Keratinocyte (primary cell): ENCODE measurements around the gene KCNC1. TPM values are rescaled to one million over a fixed set of nuclear protein-coding genes. Genes with fewer than 3 reads are reported as not detected.

ENCODE experiments used
- DNase-seq: peaks from one replicate; pipeline ENCODE4 v3.0.0-alpha.2; 2011; ENCODE audit warnings: low read depth, missing footprints, low spot score
- FAIRE-seq: peaks from 2 replicates; lab custom pipeline; 2011; peaks lifted over from hg19 to GRCh38; lab: Jason Lieb, UNC
- H2AFZ ChIP-seq: 2 replicates; pipeline ENCODE4 v1.6.0; 2012; ENCODE audit warnings: low read length, control low read depth, inconsistent platforms; ENCODE audit not compliant: control insufficient read depth
- H3K27ac ChIP-seq: 2 replicates; pipeline ENCODE4 v1.5.1; 2011; ENCODE audit warnings: low read length; ENCODE audit not compliant: control insufficient read depth, insufficient read depth
- H3K27me3 ChIP-seq: 3 replicates; pipeline ENCODE4 v1.6.0; 2011; ENCODE audit warnings: low read length; ENCODE audit not compliant: control insufficient read depth, insufficient read depth; ENCODE audit errors: extremely low read depth
- H3K36me3 ChIP-seq, 2 experiments: 2 replicates in 1 of 2; 3 replicates in 1 of 2; pipeline ENCODE4 v1.5.1; 2011; ENCODE audit warnings: low read length in 2 of 2, mild to moderate bottlenecking in 1 of 2; ENCODE audit not compliant: control insufficient read depth in 2 of 2, insufficient read depth in 2 of 2; ENCODE audit errors: extremely low read depth in 1 of 2
- H3K4me1 ChIP-seq: 3 replicates; pipeline ENCODE4 v1.5.1; 2011; ENCODE audit warnings: low read length; ENCODE audit not compliant: control insufficient read depth, insufficient read depth; ENCODE audit errors: extremely low read depth
- H3K4me2 ChIP-seq: 3 replicates; pipeline ENCODE4 v1.6.0; 2011; ENCODE audit warnings: low read depth, low read length; ENCODE audit not compliant: control insufficient read depth, insufficient read depth; ENCODE audit errors: extremely low read depth
- H3K4me3 ChIP-seq, 3 experiments: fragments of 200-600 bp in 1 of 3; sonication (generic) in 1 of 3; 2 replicates in 2 of 3; 3 replicates in 1 of 3; pipeline ENCODE4 v1.5.1; 2011 to 2016; ENCODE audit warnings: low read length in 3 of 3, mild to moderate bottlenecking in 3 of 3, control low read depth in 2 of 3, inconsistent platforms in 1 of 3, low read depth in 1 of 3, mixed read lengths in 1 of 3, mixed run types in 1 of 3, moderate library complexity in 1 of 3; ENCODE audit not compliant: control insufficient read depth in 2 of 3, insufficient read depth in 2 of 3; ENCODE audit errors: extremely low read depth in 1 of 3
- H3K79me2 ChIP-seq: 2 replicates; pipeline ENCODE4 v1.6.0; 2012; ENCODE audit warnings: low read length; ENCODE audit not compliant: control insufficient read depth, insufficient read depth
- H3K9ac ChIP-seq: 3 replicates; pipeline ENCODE4 v1.6.0; 2011; ENCODE audit warnings: low read length; ENCODE audit not compliant: control insufficient read depth, insufficient read depth; ENCODE audit errors: extremely low read depth
- H3K9me1 ChIP-seq: 3 replicates; pipeline ENCODE4 v1.6.0; 2011; ENCODE audit warnings: low read length; ENCODE audit not compliant: control insufficient read depth, insufficient read depth; ENCODE audit errors: extremely low read depth
- H3K9me3 ChIP-seq: 2 replicates; pipeline ENCODE4 v1.5.1; 2012; ENCODE audit warnings: low read depth, low read length; ENCODE audit not compliant: control insufficient read depth
- H4K20me1 ChIP-seq: 3 replicates; pipeline ENCODE4 v1.6.0; 2011; ENCODE audit warnings: low read length; ENCODE audit not compliant: control insufficient read depth, insufficient read depth; ENCODE audit errors: extremely low read depth
- EZH2 ChIP-seq: IDR thresholded peaks from one replicate; pipeline ENCODE4 v1.6.1; 2012; ENCODE audit warnings: inconsistent platforms, mild to moderate bottlenecking, low read length, moderate library complexity
- dilution Hi-C: fragments of 300-500 bp; cut with MboI; formaldehyde crosslinking; loops from one replicate; pipeline ENCODE4 v1.7.0; 2020; ENCODE audit warnings: low sequenced_read_pairs; ENCODE audit not compliant: extremely low pct_ligation_motif_present
- polyA plus RNA-seq, 5 experiments: library from polyadenylated mRNA; depleted of rRNA in 3 of 5; stranded (reverse) in 3 of 5; stranded (forward) in 1 of 5; unstranded in 1 of 5; fragments of >200 nt; gene quantifications; 1 replicate in 1 of 5; 2 replicates in 3 of 5; 3 replicates in 1 of 5; pipeline versions ENCODE4 v1.2.1 to v1.2.3, GENCODE V29; 2011 to 2012; ENCODE audit warnings: missing spikeins in 2 of 5, low read depth in 1 of 5, low replicate concordance in 1 of 5
- TF ChIP-seq, protein P1 (sequence below), 3 experiments: IDR thresholded peaks in 1 of 3; conservative IDR thresholded peaks in 1 of 3; optimal IDR thresholded peaks in 1 of 3; 2 replicates in 2 of 3; 3 replicates in 1 of 3; pipeline versions ENCODE3 to v1.5.1; 2011; ENCODE audit warnings: low read length in 3 of 3, mild to moderate bottlenecking in 3 of 3, moderate library complexity in 2 of 3, control low read depth in 1 of 3, inconsistent platforms in 1 of 3; ENCODE audit not compliant: insufficient read depth in 2 of 3; ENCODE audit errors: extremely low read depth in 1 of 3

KCNC1 gene
- polyA plus RNA-seq, 1 donor (not counting 4 experiments of a cell fraction or from before 2014, with no cell fraction given), result not detected

DNA sequence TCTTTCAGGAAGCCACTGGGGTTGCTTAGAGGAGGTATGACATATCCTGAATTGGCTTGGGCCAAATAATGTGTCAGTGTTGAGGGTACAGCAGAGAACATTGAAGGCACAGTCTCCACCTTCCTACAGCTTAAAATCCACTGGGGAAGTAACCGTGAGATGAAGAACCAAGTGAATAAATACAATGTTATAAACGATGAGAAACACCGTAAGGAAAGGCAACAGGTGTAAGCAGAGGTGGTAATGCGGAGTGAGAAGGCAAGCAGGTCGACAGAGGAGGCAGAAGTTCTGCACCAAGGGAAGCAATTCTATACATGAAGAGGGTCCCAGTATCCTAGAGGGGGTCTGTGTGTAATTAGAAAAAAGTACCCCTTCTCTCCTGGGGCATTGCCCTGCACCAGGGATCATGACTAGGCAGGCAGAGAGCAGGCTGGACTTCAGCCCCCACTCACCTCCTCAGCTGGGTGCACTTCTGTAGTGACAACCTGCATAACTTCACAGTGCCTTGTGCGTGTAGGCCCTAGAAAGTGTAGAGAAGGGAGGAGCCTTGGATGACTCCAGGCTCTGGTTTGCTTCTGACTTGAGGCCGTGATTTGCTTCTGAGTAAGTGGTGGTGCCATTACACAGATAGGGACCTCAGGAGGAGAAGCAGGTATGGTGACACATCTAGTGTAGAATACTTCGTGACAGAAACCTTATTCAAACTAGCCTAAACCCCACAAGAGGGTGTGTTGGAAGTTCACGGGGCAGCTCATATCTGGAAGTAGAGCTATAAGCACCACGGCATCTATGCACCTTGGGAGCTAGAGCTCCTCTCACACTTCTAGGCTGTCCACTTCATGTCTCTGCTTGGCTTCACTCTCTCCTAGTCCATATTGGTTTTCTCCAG is 10.3 kb upstream of the KCNC1 start:
- TF ChIP-seq, protein P1, sequence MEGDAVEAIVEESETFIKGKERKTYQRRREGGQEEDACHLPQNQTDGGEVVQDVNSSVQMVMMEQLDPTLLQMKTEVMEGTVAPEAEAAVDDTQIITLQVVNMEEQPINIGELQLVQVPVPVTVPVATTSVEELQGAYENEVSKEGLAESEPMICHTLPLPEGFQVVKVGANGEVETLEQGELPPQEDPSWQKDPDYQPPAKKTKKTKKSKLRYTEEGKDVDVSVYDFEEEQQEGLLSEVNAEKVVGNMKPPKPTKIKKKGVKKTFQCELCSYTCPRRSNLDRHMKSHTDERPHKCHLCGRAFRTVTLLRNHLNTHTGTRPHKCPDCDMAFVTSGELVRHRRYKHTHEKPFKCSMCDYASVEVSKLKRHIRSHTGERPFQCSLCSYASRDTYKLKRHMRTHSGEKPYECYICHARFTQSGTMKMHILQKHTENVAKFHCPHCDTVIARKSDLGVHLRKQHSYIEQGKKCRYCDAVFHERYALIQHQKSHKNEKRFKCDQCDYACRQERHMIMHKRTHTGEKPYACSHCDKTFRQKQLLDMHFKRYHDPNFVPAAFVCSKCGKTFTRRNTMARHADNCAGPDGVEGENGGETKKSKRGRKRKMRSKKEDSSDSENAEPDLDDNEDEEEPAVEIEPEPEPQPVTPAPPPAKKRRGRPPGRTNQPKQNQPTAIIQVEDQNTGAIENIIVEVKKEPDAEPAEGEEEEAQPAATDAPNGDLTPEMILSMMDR (optimal IDR thresholded peaks at IDR 0.05 in 1 of 3, IDR thresholded peaks at IDR 0.05 in 1 of 3, conservative IDR thresholded peaks at IDR 0.05 in 1 of 3; ENCODE audit: extremely low read depth in 1 of 3, insufficient read depth in 2 of 3, low read length in 3 of 3), result no peak
- Histone ChIP-seq H3K9ac (no peak overlapping the region), H3K27me3 (peaks cover 54% of the 10 kb centered on the region), H3K9me1 (no peaks in the 10 kb centered on the region), H3K4me3 (no peak overlapping the region), H3K4me1 (peaks cover 2% of the 10 kb centered on the region), H3K9me3 (no peaks in the 10 kb centered on the region), H3K27ac (no peak overlapping the region), H3K36me3 (no peaks in the 10 kb centered on the region), H4K20me1 (no peaks in the 10 kb centered on the region), H3K4me2 (no peak overlapping the region), H3K79me2 (no peaks in the 10 kb centered on the region), H2AFZ (no peak overlapping the region)
- FAIRE-seq, result no peak
- no peak for DNase-seq
- dilution Hi-C loops, result no loop called here

- no peaks in the 10 kb centered on the region for H3K9me3 ChIP-seq
- no peak overlapping the region for H3K27ac ChIP-seq
- no peaks in the 10 kb centered on the region for H4K20me1 ChIP-seq
- FAIRE-seq (no peak), DNase-seq (no peak)
- no peak overlapping the region for H2AFZ ChIP-seq
- no peaks in the 10 kb centered on the region for H3K79me2 ChIP-seq
- peaks cover 45% of the 10 kb centered on the region for H3K27me3 ChIP-seq
- no peak overlapping the region for H3K4me2 ChIP-seq
- no peak overlapping the region for H3K9ac ChIP-seq
- dilution Hi-C loops, result loop anchor here (5.0 kb wide), 1 partner anchor 252 kb away; no protein-coding TSS in a partner anchor
- TF ChIP-seq, protein P1 (optimal IDR thresholded peaks at IDR 0.05 in 1 of 3, IDR thresholded peaks at IDR 0.05 in 1 of 3, conservative IDR thresholded peaks at IDR 0.05 in 1 of 3; ENCODE audit: extremely low read depth in 1 of 3, insufficient read depth in 2 of 3, low read length in 3 of 3), result no peak
- TF ChIP-seq EZH2, result no peak
- H3K36me3 ChIP-seq, result no peaks in the 10 kb centered on the region
- no peaks in the 10 kb centered on the region for H3K9me1 ChIP-seq
- no peak overlapping the region for H3K4me3 ChIP-seq
- H3K4me1 ChIP-seq, result peaks cover 2% of the 10 kb centered on the region
Measured at GRCh38 chr11:17725174-17725573, 9.4 kb upstream of the KCNC1 start.
